GOT3 (cell line): ENCODE measurements around the gene SBF1.
A peak's percentile ranks its signal among the peaks of the same experiment; 100 is the strongest.
"Not testable (repeated sequence)": the region's sequence is repeated elsewhere in the genome, so short reads cannot be mapped to it uniquely, and the experiment has no call there.

Source experiments
- DNase-seq: peaks from one replicate; lab custom pipeline; 2025; ENCODE audit warnings: mixed read lengths; lab: John Stamatoyannopoulos, UW

Gene SBF1

GRCh38 chr22:50474710-50475651 lies at the start of gene SBF1:
Gene SBF1, minus strand, starts transcription at chr22:50475035. Its CDS starts 195 bp downstream, at chr22:50474840.
- DNase-seq: peak; percentile 71

GRCh38 chr22:50523806-50524675 lies 49.2 kb upstream of the SBF1 start:
- DNase-seq: no peak

GRCh38 chr22:50523458-50523805 lies 48.6 kb upstream of the SBF1 start:
- DNase-seq: no peak

- DNase-seq: no peak
Observed at GRCh38 chr22:50522806-50523438, 48.1 kb upstream of the SBF1 start.

GRCh38 chr22:50522208-50522805 lies 47.5 kb upstream of the SBF1 start:
- DNase-seq: no peak

- no peak for DNase-seq
Observed at GRCh38 chr22:50521710-50522109, 46.9 kb upstream of the SBF1 start.

DNA sequence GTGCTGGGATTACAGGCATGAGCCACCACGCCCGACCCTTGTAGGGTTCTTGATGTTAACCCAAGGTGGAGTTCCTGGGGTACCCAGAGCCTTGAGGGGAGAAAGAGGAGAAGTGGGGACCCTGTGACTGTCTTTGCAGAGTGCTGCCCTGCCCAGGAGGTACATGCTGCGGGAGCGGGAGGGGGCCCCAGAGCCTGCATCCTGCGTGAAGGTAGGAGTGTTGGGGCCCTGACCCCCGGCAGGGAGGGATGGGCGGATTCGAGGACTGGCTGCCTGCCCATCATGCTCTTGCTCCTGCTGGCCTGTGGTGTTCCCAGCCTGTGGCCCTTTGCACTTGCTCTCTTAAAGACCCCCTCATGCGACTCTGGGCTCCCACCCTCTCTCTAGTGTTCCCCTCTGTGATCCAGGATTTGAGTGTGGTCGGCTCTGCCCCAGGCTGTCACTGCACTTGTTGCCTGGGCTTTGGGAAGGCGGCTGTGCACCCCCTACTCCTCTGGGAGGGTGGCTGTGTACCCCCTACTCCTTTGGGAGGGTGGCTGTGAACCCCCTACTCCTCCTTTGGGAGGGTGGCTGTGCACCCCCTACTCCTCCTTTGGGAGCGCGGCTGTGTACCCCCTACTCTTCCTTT lies 46.1 kb upstream of the SBF1 start:
- DNase-seq: no peak

- not testable (repeated sequence) for DNase-seq
Observed at GRCh38 chr22:50520184-50520583, 45.3 kb upstream of the SBF1 start.

GRCh38 chr22:50519151-50519550 lies 44.3 kb upstream of the SBF1 start:
- DNase-seq: no peak

- DNase-seq: no peak
Observed at GRCh38 chr22:50518606-50519005, 43.8 kb upstream of the SBF1 start.

DNA sequence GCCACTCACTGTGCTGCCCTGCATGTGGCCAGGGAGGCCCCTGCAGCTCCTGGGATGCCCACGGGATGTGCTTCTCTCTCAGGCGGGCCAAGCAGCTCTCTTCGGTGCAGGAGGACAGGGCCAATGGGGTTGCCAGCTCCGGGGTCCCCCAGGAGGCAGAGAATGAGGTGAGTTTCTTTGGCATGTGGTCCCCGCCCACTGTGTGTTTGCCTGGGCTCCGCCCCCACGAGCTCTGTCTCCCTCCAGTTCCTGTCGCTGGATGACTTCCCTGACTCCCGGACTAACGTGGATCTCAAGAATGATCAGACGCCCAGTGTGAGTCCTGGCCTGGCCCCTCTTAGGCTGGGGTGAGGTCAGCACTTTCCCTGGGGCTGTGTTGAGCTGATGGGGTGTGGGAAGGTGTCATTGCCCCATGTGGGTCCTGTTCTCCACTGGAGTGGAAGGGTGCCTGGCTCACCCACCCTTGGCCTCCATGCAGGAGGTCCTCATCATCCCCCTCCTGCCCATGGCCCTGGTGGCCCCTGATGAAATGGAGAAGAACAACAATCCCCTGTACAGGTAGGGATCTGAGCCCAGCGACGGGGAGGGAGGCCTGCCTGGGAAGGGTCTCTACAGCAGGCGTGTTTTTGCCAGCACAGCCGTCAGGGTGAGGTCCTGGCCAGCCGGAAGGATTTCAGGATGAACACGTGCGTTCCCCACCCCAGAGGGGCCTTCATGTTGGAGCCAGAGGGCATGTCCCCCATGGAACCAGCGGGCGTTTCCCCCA lies 42.8 kb upstream of the SBF1 start:
- DNase-seq: no peak

- DNase-seq: no peak
Observed at GRCh38 chr22:50516891-50517290, 42.1 kb upstream of the SBF1 start.

DNA sequence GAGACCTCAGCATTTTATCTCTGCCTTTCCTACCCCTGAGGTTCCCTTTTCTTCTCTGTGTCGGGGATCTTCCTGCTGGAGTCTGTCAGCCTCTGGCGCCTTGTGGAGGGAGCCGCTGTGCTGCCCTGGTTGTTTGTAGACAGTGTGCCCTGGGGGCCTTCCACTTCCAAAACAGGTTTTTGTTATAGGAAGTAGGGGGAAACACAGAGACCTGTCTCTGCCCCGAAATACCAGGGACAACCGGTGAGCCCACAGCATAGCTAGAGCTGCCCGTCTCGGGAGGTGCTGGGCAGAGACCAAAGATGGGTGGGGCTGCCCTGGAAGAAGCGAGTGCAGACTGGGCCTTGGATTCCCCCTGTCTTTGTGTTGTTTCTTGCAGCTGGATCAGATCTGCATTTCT lies 41.2 kb upstream of the SBF1 start:
- no peak for DNase-seq

DNA sequence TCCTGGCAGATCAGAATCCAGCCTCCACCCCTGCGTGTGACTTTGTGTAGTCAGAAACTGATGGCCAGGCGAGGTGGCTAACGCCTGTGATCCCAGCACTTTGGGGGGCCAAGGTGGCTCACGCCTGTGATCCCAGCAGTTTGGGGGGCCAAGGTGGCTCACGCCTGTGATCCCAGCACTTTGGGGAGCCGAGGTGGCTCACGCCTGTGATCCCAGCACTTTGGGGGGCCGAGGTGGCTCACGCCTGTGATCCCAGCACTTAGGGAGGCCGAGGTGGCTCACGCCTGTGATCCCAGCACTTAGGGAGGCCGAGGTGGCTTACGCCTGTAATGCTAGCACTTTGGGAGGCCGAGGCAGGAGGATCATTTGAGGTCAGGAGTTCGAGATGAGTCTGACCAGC lies 38.3 kb upstream of the SBF1 start:
- DNase-seq: no peak

DNA sequence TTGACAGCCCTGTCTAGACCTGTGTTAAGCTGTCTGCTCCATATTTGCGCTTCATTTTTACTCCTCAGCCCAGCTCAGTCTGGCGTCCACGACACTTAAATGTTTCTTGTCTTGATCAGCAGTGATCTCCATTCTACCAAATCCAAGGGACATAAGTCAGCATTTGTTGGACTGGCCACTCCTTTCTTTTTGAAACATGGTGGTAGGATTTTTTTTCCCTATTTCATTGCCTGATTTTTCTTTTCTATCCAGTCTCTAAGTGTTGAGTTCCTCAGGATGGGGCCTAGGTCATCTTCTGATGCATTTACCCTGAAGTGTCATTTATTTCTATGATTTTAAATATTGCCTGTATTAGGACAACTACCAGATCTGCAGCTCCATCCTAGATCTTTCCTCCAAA lies 34.1 kb upstream of the SBF1 start:
- DNase-seq: no peak

DNA sequence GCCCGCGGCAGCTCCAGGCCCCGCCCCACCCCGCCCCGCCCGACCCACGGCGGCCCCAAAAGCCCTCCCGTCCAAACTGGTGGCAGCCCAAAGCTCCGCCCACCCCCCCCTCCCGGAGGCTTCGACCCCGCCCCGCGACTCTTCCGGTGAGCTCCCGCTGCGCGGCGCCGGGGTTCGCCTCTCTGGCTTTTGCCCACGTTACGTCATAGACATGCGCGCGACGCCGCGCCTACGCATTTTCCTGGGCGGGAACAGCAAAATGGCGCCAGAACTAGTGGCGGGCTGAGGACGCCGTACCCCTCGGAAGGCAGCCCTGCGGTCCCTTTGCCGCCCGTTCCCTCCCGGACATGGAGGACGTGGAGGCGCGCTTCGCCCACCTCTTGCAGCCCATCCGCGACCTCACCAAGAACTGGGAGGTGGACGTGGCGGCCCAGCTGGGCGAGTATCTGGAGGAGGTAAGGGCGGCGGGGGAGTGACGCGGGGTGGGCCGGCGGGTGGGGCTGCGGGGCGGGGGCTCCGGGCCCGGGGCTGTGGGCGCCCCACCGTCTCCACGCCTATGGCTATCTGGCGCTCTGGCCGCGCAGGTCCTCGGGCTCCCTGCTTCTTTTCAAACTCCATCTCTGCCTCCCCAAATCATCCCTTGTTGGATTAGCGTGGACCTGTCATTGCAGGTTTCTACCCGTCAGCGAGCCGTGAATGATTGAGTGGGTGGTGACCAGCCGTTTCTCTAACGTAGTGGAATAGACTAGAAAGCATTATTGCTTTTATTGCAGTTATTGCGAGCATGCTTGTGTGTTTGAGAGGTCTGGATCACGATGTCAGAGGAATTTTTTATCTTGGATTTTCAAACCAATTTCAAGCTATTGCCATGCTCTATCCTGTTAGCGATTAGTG lies 33.4 kb upstream of the SBF1 start, which contains the start of gene NCAPH2:
Gene NCAPH2, plus strand, starts transcription at position 234 of the 894 bp plus-strand sequence. Its CDS starts 114 bp downstream, at position 348.
- DNase-seq: peak; percentile 98

GRCh38 chr22:50507421-50507990 lies 32.7 kb upstream of the SBF1 start, which contains the start of gene LMF2:
Gene LMF2, minus strand, starts transcription at chr22:50507702. Its CDS starts 27 bp downstream, at chr22:50507675.
- peak; percentile 98 for DNase-seq

DNA sequence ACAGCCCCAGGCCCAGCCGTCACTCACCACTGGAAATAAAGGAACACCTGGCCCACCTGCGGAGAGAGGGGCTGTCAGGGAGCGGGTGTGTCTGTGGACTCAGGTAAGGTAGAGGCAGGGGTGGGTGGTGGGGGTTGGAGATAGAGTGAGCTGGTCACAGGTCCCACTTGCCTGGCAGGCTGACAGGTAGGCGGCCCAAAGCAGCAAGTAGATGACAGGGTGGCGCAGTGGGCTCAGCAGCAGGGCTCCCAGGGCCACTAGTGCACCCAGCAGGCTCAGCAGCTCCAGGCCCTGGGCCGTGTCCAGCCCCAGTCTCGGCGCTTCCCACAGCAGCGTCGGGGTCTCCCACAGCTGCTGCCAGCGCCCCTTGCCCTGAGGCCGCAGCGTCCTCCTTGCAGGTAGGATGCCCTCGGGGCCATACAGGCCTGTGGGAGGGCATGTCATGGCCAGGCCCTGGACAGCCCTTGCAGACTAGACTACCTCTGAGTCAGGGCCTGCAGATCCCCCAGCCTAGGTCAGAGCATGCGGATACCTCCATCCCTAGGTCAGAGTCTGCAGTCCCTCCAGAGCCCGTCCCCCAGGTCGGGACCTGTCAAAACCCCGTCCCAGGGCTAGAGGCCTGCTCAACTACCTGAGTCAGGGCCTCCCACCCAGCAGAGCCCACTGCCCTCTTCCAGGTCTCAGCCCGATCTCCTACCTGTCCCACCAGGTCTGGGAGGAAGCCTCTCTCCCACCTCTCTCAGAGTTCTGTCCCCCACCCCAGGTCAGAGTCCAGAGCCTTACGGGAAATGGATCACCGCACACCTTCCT lies 32.0 kb upstream of the SBF1 start:
- DNase-seq: no peak
